DND-41 (cell line): Measurements from ENCODE around the gene LYVE1.

ENCODE experiments used
- ATAC-seq: fragments of 200-7000 bp; cut with Tn5 transposase; 3 replicates; pipeline ENCODE4 v1.9.1; 2021; ENCODE audit warnings: low read depth; ENCODE audit not compliant: insufficient read depth
- DNase-seq: peaks from one replicate; pipeline ENCODE4 v3.0.0-alpha.2; 2020
- H2AFZ ChIP-seq: 2 replicates; pipeline ENCODE4 v1.6.0; 2012; ENCODE audit warnings: low read depth, low read length
- H3K27ac ChIP-seq: 2 replicates; pipeline ENCODE4 v1.5.1; 2012; ENCODE audit warnings: low read length, inconsistent platforms
- H3K27me3 ChIP-seq: fragments of 200-600 bp; sonication (generic); 2 replicates; pipeline ENCODE4 v1.6.0; 2012; ENCODE audit warnings: low read length, mild to moderate bottlenecking, inconsistent platforms; ENCODE audit not compliant: insufficient read depth, poor library complexity
- H3K36me3 ChIP-seq: 2 replicates; pipeline ENCODE4 v1.5.1; 2012; ENCODE audit warnings: low read length, inconsistent platforms; ENCODE audit not compliant: insufficient read depth
- H3K4me1 ChIP-seq: 2 replicates; pipeline ENCODE4 v1.5.1; 2012; ENCODE audit warnings: mild to moderate bottlenecking, low read length; ENCODE audit not compliant: insufficient read depth
- H3K4me2 ChIP-seq: 2 replicates; pipeline ENCODE4 v1.6.0; 2012; ENCODE audit warnings: mild to moderate bottlenecking, moderate library complexity, low read length, inconsistent platforms; ENCODE audit not compliant: insufficient read depth
- H3K4me3 ChIP-seq, 2 experiments: fragments of 200-600 bp in 1 of 2; shearing (Covaris generic) in 1 of 2; 2 replicates each; pipeline ENCODE4 v1.5.1; 2012 to 2016; ENCODE audit warnings: inconsistent platforms in 2 of 2, low read length in 2 of 2, mild to moderate bottlenecking in 2 of 2, low read depth in 1 of 2, moderate library complexity in 1 of 2
- H3K79me2 ChIP-seq: 2 replicates; pipeline ENCODE4 v1.6.0; 2012; ENCODE audit warnings: low read length, inconsistent platforms; ENCODE audit not compliant: insufficient read depth
- H3K9ac ChIP-seq: 2 replicates; pipeline ENCODE4 v1.6.0; 2012; ENCODE audit warnings: low read depth, mild to moderate bottlenecking, inconsistent platforms, low read length, moderate library complexity
- H3K9me3 ChIP-seq: 2 replicates; pipeline ENCODE4 v1.5.1; 2012; ENCODE audit warnings: low read length, moderate library complexity, mild to moderate bottlenecking, inconsistent platforms; ENCODE audit not compliant: insufficient read depth, severe bottlenecking
- H4K20me1 ChIP-seq: 2 replicates; pipeline ENCODE4 v1.6.0; 2012; ENCODE audit warnings: low read length; ENCODE audit not compliant: insufficient read depth
- EZH2 ChIP-seq: IDR thresholded peaks from 3 replicates; pipeline ENCODE4 v1.6.1; 2012; ENCODE audit warnings: borderline replicate concordance, low read depth, mild to moderate bottlenecking, moderate library complexity, low read length, inconsistent platforms; ENCODE audit not compliant: severe bottlenecking
- TF ChIP-seq, protein P1 (sequence below): IDR thresholded peaks from 2 replicates; pipeline ENCODE4 v1.5.1; 2012; ENCODE audit warnings: borderline replicate concordance, low read length, moderate library complexity, mild to moderate bottlenecking; ENCODE audit not compliant: poor library complexity, severe bottlenecking; ENCODE audit errors: extremely low read depth

LYVE1 gene

DNA sequence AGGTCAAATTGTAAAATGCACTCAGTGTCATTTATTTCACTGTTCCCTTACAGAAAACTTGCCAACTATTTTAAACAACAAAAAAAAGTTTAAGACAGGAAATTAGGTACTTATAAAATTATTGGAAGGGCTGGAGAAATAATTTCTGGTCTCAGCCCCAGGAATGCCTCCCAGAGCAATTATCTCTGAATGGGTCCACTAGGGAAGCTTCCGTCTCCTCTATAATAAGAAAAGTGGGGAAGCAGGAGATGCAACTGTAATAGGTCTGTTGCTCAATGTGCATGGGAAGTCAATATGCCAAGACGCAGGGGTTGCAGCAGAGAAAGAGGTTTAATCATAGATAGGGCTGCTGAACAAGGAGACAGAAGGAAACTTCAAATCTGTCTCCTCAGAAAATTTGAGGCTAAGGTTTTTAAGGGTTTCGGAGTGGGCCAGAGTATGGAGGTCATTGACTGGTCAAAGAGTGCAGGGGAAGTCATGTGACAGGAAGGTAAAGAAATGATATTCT is 16.6 kb downstream of the LYVE1 start:
- Histone ChIP-seq H3K4me1 (no peaks in the 10 kb centered on the region), H3K27me3 (peaks cover 7% of the 10 kb centered on the region), H3K4me2 (no peak overlapping the region), H4K20me1 (no peaks in the 10 kb centered on the region), H2AFZ (no peak overlapping the region), H3K27ac (no peak overlapping the region), H3K4me3 (no peak overlapping the region), H3K36me3 (no peaks in the 10 kb centered on the region), H3K79me2 (no peaks in the 10 kb centered on the region), H3K9me3 (no peaks in the 10 kb centered on the region), H3K9ac (no peak overlapping the region)
- ATAC-seq (no peak), DNase-seq (no peak)
- TF ChIP-seq, protein P1, sequence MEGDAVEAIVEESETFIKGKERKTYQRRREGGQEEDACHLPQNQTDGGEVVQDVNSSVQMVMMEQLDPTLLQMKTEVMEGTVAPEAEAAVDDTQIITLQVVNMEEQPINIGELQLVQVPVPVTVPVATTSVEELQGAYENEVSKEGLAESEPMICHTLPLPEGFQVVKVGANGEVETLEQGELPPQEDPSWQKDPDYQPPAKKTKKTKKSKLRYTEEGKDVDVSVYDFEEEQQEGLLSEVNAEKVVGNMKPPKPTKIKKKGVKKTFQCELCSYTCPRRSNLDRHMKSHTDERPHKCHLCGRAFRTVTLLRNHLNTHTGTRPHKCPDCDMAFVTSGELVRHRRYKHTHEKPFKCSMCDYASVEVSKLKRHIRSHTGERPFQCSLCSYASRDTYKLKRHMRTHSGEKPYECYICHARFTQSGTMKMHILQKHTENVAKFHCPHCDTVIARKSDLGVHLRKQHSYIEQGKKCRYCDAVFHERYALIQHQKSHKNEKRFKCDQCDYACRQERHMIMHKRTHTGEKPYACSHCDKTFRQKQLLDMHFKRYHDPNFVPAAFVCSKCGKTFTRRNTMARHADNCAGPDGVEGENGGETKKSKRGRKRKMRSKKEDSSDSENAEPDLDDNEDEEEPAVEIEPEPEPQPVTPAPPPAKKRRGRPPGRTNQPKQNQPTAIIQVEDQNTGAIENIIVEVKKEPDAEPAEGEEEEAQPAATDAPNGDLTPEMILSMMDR: no peak
- TF ChIP-seq EZH2: no peak

DNA sequence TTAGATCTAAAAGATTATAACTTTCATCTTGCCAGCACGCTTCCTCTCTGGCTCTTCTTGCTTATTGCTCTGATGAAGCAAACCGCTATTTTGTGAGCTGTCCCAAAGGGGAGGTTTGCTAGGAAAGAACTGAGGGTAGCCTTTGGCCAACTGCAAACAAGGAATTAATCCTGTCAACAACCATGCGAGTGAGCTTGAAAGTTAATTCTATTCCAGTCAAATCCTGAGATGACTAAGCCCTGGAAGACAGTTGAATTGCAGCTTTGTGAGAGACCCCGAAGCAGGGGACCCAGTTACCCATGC is 17.2 kb downstream of the LYVE1 start:
- Histone ChIP-seq H3K4me3 (no peak overlapping the region), H4K20me1 (no peaks in the 10 kb centered on the region), H3K79me2 (no peaks in the 10 kb centered on the region), H3K4me2 (no peak overlapping the region), H3K4me1 (no peaks in the 10 kb centered on the region), H3K36me3 (no peaks in the 10 kb centered on the region), H3K27ac (no peak overlapping the region), H2AFZ (no peak overlapping the region), H3K9ac (no peak overlapping the region), H3K9me3 (no peaks in the 10 kb centered on the region), H3K27me3 (peaks cover 6% of the 10 kb centered on the region)
- ATAC-seq (no peak), DNase-seq (no peak)
- TF ChIP-seq, protein P1: no peak
- TF ChIP-seq EZH2: no peak

DNA sequence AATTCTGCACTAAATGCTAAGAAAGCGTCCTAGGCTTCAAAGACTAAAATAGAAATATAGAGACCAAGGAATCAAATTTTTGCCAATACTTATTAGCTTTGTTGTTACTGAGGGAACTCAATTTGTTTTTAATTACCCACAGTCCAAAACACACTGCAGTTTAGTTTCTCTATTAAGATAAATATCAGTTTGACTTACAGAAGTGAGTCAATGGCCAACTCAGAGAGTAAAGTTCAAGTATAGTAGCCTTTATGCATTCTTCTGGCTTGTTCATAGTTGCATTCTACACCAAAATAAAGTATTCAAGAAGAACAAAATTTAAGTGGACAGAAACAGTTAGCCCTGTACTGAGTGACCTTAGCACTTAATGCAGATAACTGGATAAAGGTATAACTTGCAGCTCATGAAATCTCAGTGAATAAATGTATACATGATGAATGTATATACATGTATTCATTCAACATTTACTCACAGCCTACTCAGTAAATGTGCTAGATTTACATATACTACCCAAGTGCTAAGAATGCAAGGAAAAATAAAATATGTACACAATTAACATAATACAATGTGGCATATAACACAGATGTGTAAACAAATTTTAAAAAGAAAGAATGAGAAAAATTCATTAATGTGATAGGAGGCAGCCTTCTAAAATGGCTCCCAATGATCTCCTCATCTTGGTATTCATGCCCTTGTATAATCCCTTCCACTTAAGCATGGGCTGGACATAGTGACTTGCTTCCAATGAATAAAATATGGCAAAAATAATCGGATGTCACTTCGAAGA is 17.8 kb downstream of the LYVE1 start:
- no peak for ATAC-seq
- no peak for DNase-seq
- H4K20me1 ChIP-seq: no peaks in the 10 kb centered on the region

More for the DNA sequence above, 17.8 kb downstream of the LYVE1 start:
- TF ChIP-seq, protein P1: no peak
- no peak for TF ChIP-seq EZH2
- H3K4me2 ChIP-seq: no peak overlapping the region
- H3K36me3 ChIP-seq: no peaks in the 10 kb centered on the region
- no peaks in the 10 kb centered on the region for H3K4me1 ChIP-seq
- no peaks in the 10 kb centered on the region for H3K79me2 ChIP-seq
- H2AFZ ChIP-seq: no peak overlapping the region
- H3K4me3 ChIP-seq: no peak overlapping the region
- H3K27ac ChIP-seq: no peak overlapping the region
- H3K9me3 ChIP-seq: no peaks in the 10 kb centered on the region
- no peak overlapping the region for H3K9ac ChIP-seq
- peaks cover 6% of the 10 kb centered on the region for H3K27me3 ChIP-seq
